Aorta (tissue), 5 donors: Measurements from ENCODE around the gene DYNLT2. TPM values are rescaled to one million over a fixed set of nuclear protein-coding genes. Genes with fewer than 3 reads are reported as not detected.
A peak's percentile ranks its signal among the peaks of the same experiment; 100 is the strongest.

ENCODE experiments used
- ATAC-seq: fragments of 200-7000 bp; cut with Tn5 transposase; one replicate; pipeline ENCODE4 v1.9.1; 2022; ENCODE audit warnings: moderate library complexity; ENCODE audit not compliant: low FRiP score
- DNase-seq, 2 donors: peaks; one replicate each; pipeline ENCODE4 v3.0.0-alpha.2; 2020
- H3K27ac ChIP-seq, 2 donors: one replicate each; pipeline ENCODE4 v1.5.1; 2013; ENCODE audit warnings: low read length in 2 of 2, mild to moderate bottlenecking in 2 of 2, moderate library complexity in 2 of 2, control low read depth in 1 of 2, inconsistent platforms in 1 of 2, low read depth in 1 of 2
- H3K27me3 ChIP-seq, 2 donors: one replicate each; pipeline ENCODE4 v1.6.1; 2013; ENCODE audit warnings: control low read depth in 1 of 2, low read length in 1 of 2, mild to moderate bottlenecking in 1 of 2, moderate library complexity in 1 of 2; ENCODE audit not compliant: insufficient read depth in 2 of 2, control insufficient read depth in 1 of 2
- H3K36me3 ChIP-seq, 2 donors: one replicate each; pipeline ENCODE4 v1.6.1; 2013; ENCODE audit warnings: control low read depth in 1 of 2, low read length in 1 of 2, mild to moderate bottlenecking in 1 of 2; ENCODE audit not compliant: insufficient read depth in 2 of 2, control insufficient read depth in 1 of 2
- H3K4me1 ChIP-seq, 2 donors: one replicate each; pipeline ENCODE4 v1.6.1; 2013; ENCODE audit warnings: low read length in 2 of 2, control low read depth in 1 of 2, mild to moderate bottlenecking in 1 of 2, moderate library complexity in 1 of 2; ENCODE audit not compliant: insufficient read depth in 2 of 2, control insufficient read depth in 1 of 2
- H3K4me3 ChIP-seq, 2 donors: one replicate each; pipeline ENCODE4 v1.5.1; 2013; ENCODE audit warnings: low read length in 2 of 2, control low read depth in 1 of 2, mild to moderate bottlenecking in 1 of 2
- H3K9me3 ChIP-seq: one replicate; pipeline ENCODE4 v1.6.1; 2013; ENCODE audit warnings: mild to moderate bottlenecking, low read length; ENCODE audit not compliant: control insufficient read depth
- WGBS, 2 donors: extraction: QIAGEN DNeasy Blood & Tissue Kit; methylation state at CpG; one replicate each; pipeline ENCODE4 v1.1.7; 2013; 5-methylcytosine and 5-hydroxymethylcytosine counted together
- intact Hi-C, 2 donors: fragments of 100-400 bp; cut with DNase I; formaldehyde crosslinking; loops; one replicate each; pipeline versions ENCODE4 v1.14.2 to v1.15.0; 2022
- polyA plus RNA-seq, 2 donors: library from polyadenylated mRNA; stranded (reverse); fragments of 200-250 nt; gene quantifications; one replicate each; pipeline ENCODE4 v1.2.3, GENCODE V29; 2013
- total RNA-seq, 2 donors: library from RNA; stranded (reverse); fragmentation: NEBNext Ultra II Directional; extraction: Animal tissue kit (Norgen Biotek cat#: 25700); gene quantifications; one replicate each; pipeline ENCODE4 v1.2.1, GENCODE V29; 2021
- donor health status: healthy with polysubstance abuse.
- donor health status: Bipolar disorder and iron deficiency.
- donor health status: DM: no; HTN: no; CAD: no.
- donor health status: DM: no; HTN: no; CAD: no.
- donor health status: DM: yes; HTN: yes; CAD: no.

Gene DYNLT2
- total and polyA plus RNA-seq, 4 donors: 1.2 to 2.8 (median 1.7) TPM

GRCh38 chr6:169785566-169785965 is 34.2 kb upstream of the DYNLT2 start:
- no peak for ATAC-seq
- no peak overlapping the region for H3K27ac ChIP-seq
- intact Hi-C loops: no loop called here
- no peaks in the 10 kb centered on the region for H3K36me3 ChIP-seq
- no peak overlapping the region for H3K4me3 ChIP-seq
- WGBS, 2 donors: 85 to 87% methylated on average over 9 of the region's 9 CpGs
- H3K27me3 ChIP-seq: no peaks in the 10 kb centered on the region
- no peaks in the 10 kb centered on the region for H3K4me1 ChIP-seq
- DNase-seq: peak in 1 of 2 donors; percentile 36
- no peaks in the 10 kb centered on the region for H3K9me3 ChIP-seq

- Histone ChIP-seq H3K27me3 (no peaks in the 10 kb centered on the region), H3K36me3 (no peaks in the 10 kb centered on the region), H3K27ac (no peak overlapping the region), H3K4me3 (no peak overlapping the region), H3K4me1 (no peaks in the 10 kb centered on the region), H3K9me3 (no peaks in the 10 kb centered on the region)
- ATAC-seq (no peak), DNase-seq (peak in 1 of 2 donors; percentile 56)
- intact Hi-C loops: no loop called here
- 85 to 87% methylated on average over 12 of the region's 12 CpGs for WGBS, 2 donors
These were observed 33.5 kb upstream of the DYNLT2 start for GRCh38 chr6:169784821-169785340.

DNA sequence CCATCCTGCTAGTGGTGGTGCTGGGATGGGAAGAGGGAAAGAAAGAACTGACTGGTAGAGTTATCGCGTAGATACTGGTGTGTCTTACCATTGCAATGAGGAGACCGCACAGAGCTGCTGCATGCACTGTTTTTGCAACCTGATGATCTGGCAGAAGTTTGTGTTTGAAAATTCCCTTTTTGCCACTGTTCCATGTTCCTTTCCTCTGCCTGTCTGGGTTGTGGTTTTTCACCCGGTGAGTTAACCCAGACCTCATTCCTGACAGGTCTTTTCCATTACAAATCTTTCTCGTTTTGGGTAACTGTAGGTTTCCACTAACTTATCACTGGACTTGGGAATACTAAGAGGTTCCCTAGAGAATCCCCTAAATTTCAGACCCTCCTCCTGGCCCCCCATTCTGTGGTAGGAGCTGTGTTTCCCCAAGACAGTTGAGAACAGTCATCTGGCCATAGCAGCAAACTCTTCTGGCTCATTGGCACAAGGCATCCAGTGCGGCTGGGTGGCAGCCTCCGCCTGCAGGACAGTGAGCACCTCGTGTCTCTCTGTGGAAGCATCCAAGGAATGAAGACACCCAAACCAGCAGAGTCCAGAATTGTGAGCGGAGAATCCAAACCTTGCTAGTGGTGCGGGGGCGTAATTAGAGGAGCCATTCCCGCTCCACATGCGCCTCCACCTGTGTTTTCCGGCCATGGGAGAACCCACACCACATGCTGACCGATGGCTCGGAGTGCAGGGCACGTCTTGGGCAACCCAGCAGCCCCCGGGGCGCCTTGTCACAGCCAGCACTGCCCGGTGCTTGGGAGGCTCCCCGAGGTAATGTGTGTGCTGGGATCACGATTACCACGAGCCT is 32.8 kb upstream of the DYNLT2 start:
- H3K27ac ChIP-seq: no peak overlapping the region
- intact Hi-C loops: no loop called here
- H3K36me3 ChIP-seq: no peaks in the 10 kb centered on the region
- no peaks in the 10 kb centered on the region for H3K9me3 ChIP-seq
- 87 to 89% methylated on average over 23 of the region's 23 CpGs for WGBS, 2 donors
- H3K4me3 ChIP-seq: no peak overlapping the region
- peak in 1 of 2 donors; percentile 0 for DNase-seq
- no peaks in the 10 kb centered on the region for H3K4me1 ChIP-seq
- no peak for ATAC-seq
- no peaks in the 10 kb centered on the region for H3K27me3 ChIP-seq

GRCh38 chr6:169783401-169783800 is 32.0 kb upstream of the DYNLT2 start:
- no peak overlapping the region for H3K27ac ChIP-seq
- no peaks in the 10 kb centered on the region for H3K4me1 ChIP-seq
- ATAC-seq (no peak), DNase-seq (peak in 1 of 2 donors; percentile 38)
- intact Hi-C loops: no loop called here
- H3K36me3 ChIP-seq: peaks cover 0 to 4% of the 10 kb centered on the region in 2 donors
- H3K4me3 ChIP-seq: no peak overlapping the region
- 79 to 80% methylated on average over 9 of the region's 9 CpGs for WGBS, 2 donors
- no peaks in the 10 kb centered on the region for H3K27me3 ChIP-seq
- H3K9me3 ChIP-seq: no peaks in the 10 kb centered on the region

DNA sequence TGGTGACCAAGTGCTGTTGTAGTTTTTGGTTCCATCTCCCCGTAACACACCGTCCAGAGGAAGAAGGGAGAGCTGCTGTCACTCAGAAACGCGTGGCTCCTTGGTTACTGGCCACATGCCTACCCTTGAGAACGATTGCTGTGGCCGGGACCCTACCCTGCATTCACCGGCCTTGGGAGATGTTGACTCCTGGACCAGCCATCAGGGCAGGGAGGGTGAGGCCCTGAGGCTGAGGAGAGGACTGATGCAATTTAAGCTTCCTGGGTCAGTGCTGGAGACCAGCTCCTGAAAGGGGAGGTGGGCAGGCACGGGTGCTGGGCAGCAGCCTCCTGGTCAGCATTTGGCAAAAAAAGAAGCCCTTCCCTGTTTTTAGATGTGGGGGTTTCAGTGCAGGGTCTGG is 31.6 kb upstream of the DYNLT2 start:
- no peak for DNase-seq
- H3K27me3 ChIP-seq: no peaks in the 10 kb centered on the region
- H3K27ac ChIP-seq: no peak overlapping the region
- intact Hi-C loops: no loop called here
- H3K9me3 ChIP-seq: no peaks in the 10 kb centered on the region
- 93 to 94% methylated on average over 8 of the region's 8 CpGs for WGBS, 2 donors
- H3K4me3 ChIP-seq: no peak overlapping the region
- peaks cover 0 to 4% of the 10 kb centered on the region in 2 donors for H3K36me3 ChIP-seq
- no peak for ATAC-seq
- no peaks in the 10 kb centered on the region for H3K4me1 ChIP-seq

- no peak for DNase-seq
- no peak for ATAC-seq
- Histone ChIP-seq H3K36me3 (peaks cover 0 to 9% of the 10 kb centered on the region in 2 donors), H3K4me3 (no peak overlapping the region), H3K4me1 (no peaks in the 10 kb centered on the region), H3K9me3 (no peaks in the 10 kb centered on the region), H3K27ac (no peak overlapping the region), H3K27me3 (no peaks in the 10 kb centered on the region)
- 82 to 89% methylated on average over 11 of the region's 11 CpGs for WGBS, 2 donors
- intact Hi-C loops: no loop called here
These were observed 29.3 kb upstream of the DYNLT2 start for GRCh38 chr6:169780571-169781091.

GRCh38 chr6:169779896-169780295 is 28.5 kb upstream of the DYNLT2 start:
- 72 to 79% methylated on average over 5 of the region's 5 CpGs for WGBS, 2 donors
- Histone ChIP-seq H3K36me3 (peaks cover 0 to 9% of the 10 kb centered on the region in 2 donors), H3K27me3 (no peaks in the 10 kb centered on the region), H3K4me1 (no peaks in the 10 kb centered on the region), H3K27ac (no peak overlapping the region), H3K9me3 (no peaks in the 10 kb centered on the region), H3K4me3 (no peak overlapping the region)
- ATAC-seq (no peak), DNase-seq (no peak)
- intact Hi-C loops: no loop called here

DNA sequence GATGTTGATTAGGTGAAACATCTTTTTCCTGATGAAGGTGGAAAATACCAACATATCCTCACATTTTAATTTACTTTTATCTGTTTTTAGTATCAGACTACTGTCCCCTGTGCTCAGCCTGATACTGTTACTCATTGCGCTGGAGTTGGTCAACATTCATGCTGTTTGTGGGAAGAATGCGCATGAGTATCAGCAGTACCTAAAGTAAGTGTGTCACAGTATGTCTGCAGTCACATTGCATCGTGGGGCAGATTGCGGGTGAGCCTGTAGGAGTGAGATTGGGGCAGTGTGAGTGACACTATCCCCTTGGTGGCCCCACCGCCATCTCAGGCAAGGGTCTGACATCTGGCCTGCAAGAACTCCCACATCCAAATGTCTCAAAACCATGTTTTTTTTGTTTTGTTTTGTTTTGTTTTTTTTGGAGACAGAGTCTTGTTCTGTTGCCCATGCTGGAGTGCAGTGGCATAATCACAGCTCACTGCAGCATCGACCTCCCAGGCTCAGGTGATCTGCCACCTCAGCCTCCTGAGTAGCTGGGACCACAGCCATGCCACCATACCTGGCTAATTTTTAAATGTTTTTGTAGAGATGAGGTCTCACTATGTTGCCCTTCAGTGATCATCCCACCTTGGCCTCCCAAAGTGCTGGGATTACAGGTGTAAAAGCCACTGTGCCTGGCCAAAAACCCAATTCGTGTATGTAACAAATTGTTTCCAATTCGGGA is 27.9 kb upstream of the DYNLT2 start:
- peaks cover 0 to 9% of the 10 kb centered on the region in 2 donors for H3K36me3 ChIP-seq
- intact Hi-C loops: no loop called here
- 83 to 86% methylated on average over 8 of the region's 8 CpGs for WGBS, 2 donors
- ATAC-seq: no peak
- no peak for DNase-seq
- no peaks in the 10 kb centered on the region for H3K4me1 ChIP-seq
- no peaks in the 10 kb centered on the region for H3K27me3 ChIP-seq
- H3K9me3 ChIP-seq: no peaks in the 10 kb centered on the region
- H3K27ac ChIP-seq: no peak overlapping the region
- no peak overlapping the region for H3K4me3 ChIP-seq
